NCI-H187 (cell line): ENCODE results near the gene POGLUT3.
A peak's percentile ranks its signal among the peaks of the same experiment; 100 is the strongest.

Source experiments
- DNase-seq, 2 experiments: peaks; one replicate each; lab custom pipeline; 2025; lab: John Stamatoyannopoulos, UW

Gene POGLUT3, protein sequence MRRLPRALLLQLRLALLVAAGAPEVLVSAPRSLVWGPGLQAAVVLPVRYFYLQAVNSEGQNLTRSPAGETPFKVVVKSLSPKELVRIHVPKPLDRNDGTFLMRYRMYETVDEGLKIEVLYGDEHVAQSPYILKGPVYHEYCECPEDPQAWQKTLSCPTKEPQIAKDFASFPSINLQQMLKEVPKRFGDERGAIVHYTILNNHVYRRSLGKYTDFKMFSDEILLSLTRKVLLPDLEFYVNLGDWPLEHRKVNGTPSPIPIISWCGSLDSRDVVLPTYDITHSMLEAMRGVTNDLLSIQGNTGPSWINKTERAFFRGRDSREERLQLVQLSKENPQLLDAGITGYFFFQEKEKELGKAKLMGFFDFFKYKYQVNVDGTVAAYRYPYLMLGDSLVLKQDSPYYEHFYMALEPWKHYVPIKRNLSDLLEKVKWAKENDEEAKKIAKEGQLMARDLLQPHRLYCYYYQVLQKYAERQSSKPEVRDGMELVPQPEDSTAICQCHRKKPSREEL

DNA sequence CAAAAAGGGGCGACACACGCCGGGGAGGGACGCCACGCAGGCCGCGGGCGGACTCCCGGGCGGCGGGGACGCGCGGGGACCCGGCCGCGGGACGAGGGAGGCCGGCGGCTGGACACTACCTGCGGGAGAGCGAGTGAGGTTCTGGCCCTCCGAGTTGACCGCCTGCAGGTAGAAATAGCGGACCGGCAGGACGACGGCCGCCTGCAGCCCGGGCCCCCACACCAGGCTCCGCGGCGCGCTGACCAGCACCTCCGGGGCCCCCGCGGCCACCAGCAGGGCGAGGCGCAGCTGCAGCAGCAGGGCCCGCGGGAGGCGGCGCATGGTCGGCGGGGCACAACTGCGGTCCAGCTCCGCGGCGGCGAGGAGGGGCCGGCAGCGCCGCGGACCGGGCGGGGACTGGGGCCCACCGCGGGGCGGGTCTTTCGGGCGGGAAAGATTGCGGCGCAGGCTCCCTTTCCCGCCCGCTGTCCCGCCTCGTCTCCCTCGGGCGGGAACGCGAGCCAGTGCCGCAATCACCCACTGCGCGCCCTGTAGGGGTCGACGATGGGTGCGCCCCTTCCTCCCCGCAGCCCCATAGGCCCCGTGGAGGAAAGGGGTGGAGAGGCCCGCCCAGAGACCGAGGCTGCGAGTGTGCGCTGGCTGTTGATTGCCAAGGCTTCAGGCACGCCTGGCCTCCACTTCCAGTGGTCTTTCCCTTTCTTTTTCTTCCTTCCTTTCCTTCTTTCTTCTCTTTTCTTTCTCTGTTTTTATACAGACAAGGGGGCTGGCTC, at the start of gene POGLUT3:
POGLUT3 (minus strand) TSS at position 339 of the 770 bp plus-strand sequence; CDS start at position 321, 18 bp downstream.
- DNase-seq: no peak

- no peak for DNase-seq
Observed at GRCh38 chr11:108545909-108546501, 47.8 kb upstream of the POGLUT3 start.

GRCh38 chr11:108543316-108543964, 45.3 kb upstream of the POGLUT3 start:
- DNase-seq: no peak

DNA sequence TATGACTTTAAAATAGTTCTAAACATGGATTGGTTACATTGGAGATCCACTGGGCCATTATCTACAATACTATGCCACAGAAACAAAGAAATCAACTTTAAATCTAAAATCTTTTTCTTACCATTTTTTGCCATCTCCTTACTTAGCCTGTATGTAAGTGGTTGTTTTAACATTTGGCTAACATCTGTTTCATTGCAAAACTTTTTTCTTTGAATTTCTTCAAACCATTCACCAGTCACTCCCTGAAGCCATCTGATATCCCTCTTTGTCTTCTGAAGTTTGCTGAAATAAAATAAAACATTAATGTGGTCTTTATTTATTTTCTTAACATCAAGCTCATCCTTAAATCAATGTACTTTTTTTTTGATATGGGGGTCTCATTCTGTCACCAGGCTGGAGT, 43.3 kb upstream of the POGLUT3 start:
- no peak for DNase-seq

- DNase-seq: no peak
Observed at GRCh38 chr11:108538502-108538901, 40.3 kb upstream of the POGLUT3 start.

GRCh38 chr11:108538022-108538424, 39.8 kb upstream of the POGLUT3 start:
- DNase-seq: peak; percentile 12 to 20

GRCh38 chr11:108536783-108537182, 38.6 kb upstream of the POGLUT3 start:
- DNase-seq: no peak

- DNase-seq: no peak
Observed at GRCh38 chr11:108535384-108535955, 37.3 kb upstream of the POGLUT3 start.

DNA sequence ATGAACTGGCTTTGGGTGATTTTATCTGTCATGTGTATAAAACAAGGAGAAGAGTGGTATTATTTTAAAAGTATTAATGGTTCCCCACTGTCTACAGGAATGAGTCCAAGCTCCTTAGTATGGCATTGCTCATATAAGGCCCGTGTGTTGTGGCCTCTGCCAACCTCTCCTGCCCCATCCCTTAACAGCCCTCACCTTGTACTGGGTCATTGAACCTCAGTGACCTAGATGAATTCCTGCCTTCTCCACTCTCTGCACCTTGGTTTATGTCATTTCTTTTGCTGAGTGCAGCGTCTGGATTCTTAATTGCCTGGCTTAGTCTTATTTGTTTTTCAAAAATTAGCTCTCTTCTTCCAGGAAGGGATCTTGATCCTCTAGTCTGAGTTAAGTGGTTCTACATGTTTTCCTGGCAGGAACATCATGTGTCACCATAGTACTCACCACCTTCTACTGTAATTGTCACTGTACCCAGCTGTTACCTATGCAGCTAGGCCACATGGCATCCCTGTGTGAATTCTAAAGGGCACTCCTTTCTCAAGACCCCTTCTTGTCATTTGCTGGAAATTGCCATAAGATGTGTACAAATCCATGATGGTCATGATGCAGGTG, 36.2 kb upstream of the POGLUT3 start:
- DNase-seq: no peak

DNA sequence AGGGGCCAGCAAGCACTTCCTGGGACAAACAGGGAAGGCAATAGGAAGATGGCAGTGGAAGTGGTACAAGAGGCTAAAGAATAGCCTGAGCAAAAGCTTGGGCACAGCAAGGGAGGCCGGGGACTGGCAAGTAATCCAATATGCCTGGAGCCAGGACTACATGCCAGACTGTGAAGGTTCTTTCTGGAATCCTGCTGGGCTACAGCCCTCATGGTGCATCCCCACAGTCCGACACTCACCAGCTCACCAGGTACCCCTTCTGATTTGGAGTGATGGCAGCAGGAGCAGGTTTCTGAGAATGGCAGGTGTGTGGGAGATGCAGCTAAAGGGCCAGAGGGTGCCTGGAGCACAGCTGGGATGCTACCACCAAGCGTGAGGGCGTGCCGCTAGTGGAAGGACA, 32.2 kb upstream of the POGLUT3 start:
- no peak for DNase-seq

DNA sequence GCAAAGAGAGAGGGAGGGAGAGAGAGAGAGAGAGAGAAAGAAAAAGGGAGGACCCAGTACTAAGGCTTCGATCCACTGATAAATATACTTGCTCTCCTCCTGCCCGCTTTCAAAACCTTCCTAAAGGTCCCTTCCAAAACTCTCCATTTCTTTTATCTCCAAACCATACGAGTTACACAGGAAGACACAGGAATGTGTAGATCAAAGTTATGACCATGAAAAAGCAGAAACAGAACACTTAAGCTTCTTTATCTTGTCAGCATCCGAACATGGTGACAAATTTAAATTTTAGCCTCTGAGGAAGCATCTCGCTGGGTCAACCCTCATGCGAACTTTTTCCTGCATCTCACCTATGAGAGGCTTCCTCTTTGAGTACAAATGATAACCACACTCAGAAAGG, 29.2 kb upstream of the POGLUT3 start:
- no peak for DNase-seq

- DNase-seq: no peak
Observed at GRCh38 chr11:108525161-108525560, 27.0 kb upstream of the POGLUT3 start.

DNA sequence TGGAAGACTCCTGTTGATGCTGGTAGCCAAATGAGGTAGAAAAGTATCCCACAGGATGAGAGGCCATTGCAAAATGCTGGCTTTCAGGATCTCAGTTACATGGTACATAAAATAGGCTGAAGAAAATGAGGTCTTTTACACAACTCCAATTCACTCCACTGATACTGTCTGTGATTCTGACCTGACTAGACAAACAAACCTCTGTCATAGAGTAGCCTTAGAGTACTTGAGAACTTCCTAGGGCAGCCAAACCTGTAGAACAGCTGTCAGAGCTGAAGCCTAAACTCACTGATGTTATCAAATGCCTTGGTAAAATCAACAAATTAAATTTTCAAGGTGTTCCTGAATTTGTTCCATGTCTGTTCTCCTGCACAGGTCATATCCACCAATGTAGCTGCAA, 26.2 kb upstream of the POGLUT3 start:
- DNase-seq: no peak

DNA sequence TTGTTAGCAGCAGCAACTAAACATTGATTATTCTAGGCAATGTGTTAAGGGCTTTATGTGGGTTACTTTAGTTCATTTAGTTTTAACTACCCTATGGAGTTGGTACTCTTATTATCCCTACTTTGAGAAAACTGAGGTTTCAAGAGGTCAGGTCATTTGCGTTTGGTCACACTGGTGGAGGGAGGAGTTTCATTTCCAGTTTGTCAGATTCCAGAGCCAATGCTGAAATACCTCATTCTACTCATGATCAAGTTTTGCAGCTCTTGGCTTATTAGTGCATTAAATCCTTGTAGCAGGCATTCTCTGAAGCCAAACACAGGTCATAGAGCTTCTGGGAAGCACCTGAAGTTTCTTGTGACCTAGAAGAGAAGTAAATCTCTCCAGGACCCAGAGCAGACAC, 24.1 kb upstream of the POGLUT3 start:
- DNase-seq: no peak

GRCh38 chr11:108518581-108518980, 20.4 kb upstream of the POGLUT3 start:
- DNase-seq: no peak

- DNase-seq: no peak
Observed at GRCh38 chr11:108516125-108516524, 17.9 kb upstream of the POGLUT3 start.

DNA sequence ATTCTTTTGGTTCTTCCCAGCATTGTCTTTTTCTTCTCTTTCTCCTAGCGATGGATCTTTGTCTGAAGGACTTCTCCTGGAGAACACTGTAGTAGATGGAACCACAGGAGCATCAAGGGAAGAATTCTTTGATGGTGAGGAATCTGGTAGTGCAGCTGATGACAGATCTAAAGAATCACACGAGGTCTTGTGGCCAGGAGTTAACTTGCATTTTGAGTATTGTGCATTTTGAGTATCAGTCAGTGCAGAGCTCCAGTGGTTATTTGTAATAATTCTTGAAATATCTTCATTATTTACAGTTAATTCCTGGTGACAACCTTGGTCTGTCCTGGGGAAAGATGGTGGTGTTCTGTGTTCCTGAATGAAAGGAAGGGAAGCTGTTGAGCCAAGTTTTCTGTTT, 14.5 kb upstream of the POGLUT3 start:
- DNase-seq: no peak

GRCh38 chr11:108511851-108512474, 13.8 kb upstream of the POGLUT3 start:
- DNase-seq: no peak

GRCh38 chr11:108508653-108509593, 10.7 kb upstream of the POGLUT3 start:
- no peak for DNase-seq

GRCh38 chr11:108501396-108501795, 3.2 kb upstream of the POGLUT3 start:
- DNase-seq: no peak
